Lower leg skin (tissue), 4 donors: ENCODE data around the gene PPCS. TPM values are rescaled to one million over a fixed set of nuclear protein-coding genes. Genes with fewer than 3 reads are reported as not detected.
"Not testable (repeated sequence)": the region's sequence is repeated elsewhere in the genome, so short reads cannot be mapped to it uniquely, and the experiment has no call there.

ENCODE experiments used
- DNase-seq, 2 donors: peaks; one replicate each; pipeline ENCODE4 v3.0.0-alpha.2; 2019; ENCODE audit warnings: low spot score in 2 of 2
- H3K4me3 ChIP-seq: fragments of 200-600 bp; sonication (generic); 2 replicates; pipeline ENCODE4 v1.5.1; 2017; ENCODE audit warnings: mild to moderate bottlenecking, low read depth; ENCODE audit not compliant: poor library complexity, severe bottlenecking
- POLR2A ChIP-seq, 2 donors: fragments of 450-650 bp; IDR thresholded peaks; one replicate each; pipeline ENCODE4 v1.6.1; 2016 to 2017; ENCODE audit warnings: antibody characterized with exemption in 2 of 2, mild to moderate bottlenecking in 1 of 2, moderate library complexity in 1 of 2
- WGBS, 2 donors: methylation state at CpG; one replicate each; pipeline ENCODE4 v1.1.5; 2018; 5-methylcytosine and 5-hydroxymethylcytosine counted together
- intact Hi-C: fragments of 100-400 bp; cut with DNase I; formaldehyde crosslinking; loops from one replicate; pipeline ENCODE4 v1.15.0; 2023; ENCODE audit warnings: low total_unique reads
- total RNA-seq, 4 donors: library from RNA; depleted of rRNA; stranded (reverse); fragments of >200 nt; gene quantifications; one replicate each; pipeline ENCODE4 v1.1.0, GENCODE V29; 2016
- TF ChIP-seq, protein P1 (sequence below), 3 donors: fragments of 450-650 bp; IDR thresholded peaks; one replicate each; pipeline ENCODE4 v1.5.1; 2016; ENCODE audit warnings: antibody characterized with exemption in 3 of 3, mild to moderate bottlenecking in 3 of 3, moderate library complexity in 2 of 3

The PPCS gene
- total RNA-seq, 4 donors from 2014 or later: 68.5 to 115 (median 89.7) TPM

DNA sequence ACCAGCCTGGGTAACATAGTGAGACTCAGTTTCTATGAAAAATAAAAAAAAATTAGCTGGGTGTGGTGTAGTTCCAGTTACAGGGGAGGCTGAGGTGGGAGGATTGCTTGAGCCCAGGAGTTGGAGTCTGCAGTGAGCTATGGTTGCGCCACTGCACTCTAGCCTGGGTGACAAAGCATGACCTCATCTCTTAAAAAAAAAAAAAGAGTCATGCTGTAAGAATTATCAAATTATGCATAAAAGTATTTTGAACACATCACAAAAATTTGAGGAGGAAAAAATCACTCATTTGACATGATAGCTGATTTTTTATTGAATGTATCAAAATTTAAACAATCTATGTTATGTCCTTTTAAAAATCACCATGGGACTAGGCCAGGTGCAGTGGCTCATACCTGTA is 24.6 kb downstream of the PPCS start:
- H3K4me3 ChIP-seq: no peak overlapping the region
- DNase-seq: no peak
- intact Hi-C loops: no loop called here
- WGBS, 2 donors: 95 to 96% methylated on average over 1 of the region's 1 CpG
- TF ChIP-seq POLR2A (IDR thresholded peaks at IDR 0.05): no peak
- TF ChIP-seq, protein P1, sequence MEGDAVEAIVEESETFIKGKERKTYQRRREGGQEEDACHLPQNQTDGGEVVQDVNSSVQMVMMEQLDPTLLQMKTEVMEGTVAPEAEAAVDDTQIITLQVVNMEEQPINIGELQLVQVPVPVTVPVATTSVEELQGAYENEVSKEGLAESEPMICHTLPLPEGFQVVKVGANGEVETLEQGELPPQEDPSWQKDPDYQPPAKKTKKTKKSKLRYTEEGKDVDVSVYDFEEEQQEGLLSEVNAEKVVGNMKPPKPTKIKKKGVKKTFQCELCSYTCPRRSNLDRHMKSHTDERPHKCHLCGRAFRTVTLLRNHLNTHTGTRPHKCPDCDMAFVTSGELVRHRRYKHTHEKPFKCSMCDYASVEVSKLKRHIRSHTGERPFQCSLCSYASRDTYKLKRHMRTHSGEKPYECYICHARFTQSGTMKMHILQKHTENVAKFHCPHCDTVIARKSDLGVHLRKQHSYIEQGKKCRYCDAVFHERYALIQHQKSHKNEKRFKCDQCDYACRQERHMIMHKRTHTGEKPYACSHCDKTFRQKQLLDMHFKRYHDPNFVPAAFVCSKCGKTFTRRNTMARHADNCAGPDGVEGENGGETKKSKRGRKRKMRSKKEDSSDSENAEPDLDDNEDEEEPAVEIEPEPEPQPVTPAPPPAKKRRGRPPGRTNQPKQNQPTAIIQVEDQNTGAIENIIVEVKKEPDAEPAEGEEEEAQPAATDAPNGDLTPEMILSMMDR (IDR thresholded peaks at IDR 0.05): no peak

DNA sequence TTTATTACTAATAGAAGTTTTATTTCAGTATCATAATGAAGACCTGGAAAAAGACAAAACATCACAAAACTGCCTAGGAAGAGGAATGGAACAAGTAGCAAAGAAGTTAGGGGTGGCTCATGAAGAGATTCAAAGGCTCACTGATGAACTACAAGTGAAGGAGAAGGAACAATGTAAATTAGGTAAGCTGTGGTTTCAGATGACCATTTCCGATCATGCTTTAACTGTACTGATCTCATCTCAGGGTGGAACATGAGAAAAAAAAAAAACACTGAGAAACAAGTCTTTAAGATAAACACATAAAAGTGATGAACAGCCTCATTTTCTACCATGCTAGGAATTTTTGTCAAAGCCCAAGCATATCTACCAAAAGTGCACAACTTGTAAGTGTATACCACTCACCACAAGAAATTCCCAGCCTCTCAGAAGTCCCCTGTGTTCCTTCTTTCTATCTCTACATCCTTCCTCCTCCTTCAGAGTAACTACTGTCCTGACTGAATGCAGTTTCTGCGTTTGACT is 26.4 kb downstream of the PPCS start:
- intact Hi-C loops: no loop called here
- H3K4me3 ChIP-seq: no peak overlapping the region
- DNase-seq: no peak
- WGBS, 2 donors: 87 to 88% methylated on average over 2 of the region's 2 CpGs
- TF ChIP-seq, protein P1 (IDR thresholded peaks at IDR 0.05): no peak
- no peak for TF ChIP-seq POLR2A (IDR thresholded peaks at IDR 0.05)

DNA sequence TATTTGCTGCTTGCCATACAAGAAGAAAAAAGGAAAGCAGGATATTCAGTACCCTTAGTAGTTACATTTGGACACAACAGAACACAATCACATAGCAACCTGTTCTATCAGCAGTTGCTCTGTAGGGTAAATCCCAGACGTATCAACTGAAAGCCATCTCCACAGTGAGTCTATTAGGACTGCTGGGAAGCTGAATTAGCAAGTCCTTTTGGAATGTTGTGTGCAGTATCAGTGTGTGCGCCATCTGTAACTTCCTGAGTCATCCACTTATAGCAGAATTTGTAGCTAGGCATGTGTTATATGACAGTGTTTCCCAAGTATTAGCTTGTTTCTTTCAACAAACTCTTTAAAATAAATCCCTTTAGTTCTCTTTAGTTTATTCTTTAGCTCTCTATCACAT is 28.0 kb downstream of the PPCS start:
- no peak for DNase-seq
- no peak overlapping the region for H3K4me3 ChIP-seq
- intact Hi-C loops: no loop called here
- 66 to 71% methylated on average over 2 of the region's 2 CpGs for WGBS, 2 donors
- TF ChIP-seq POLR2A (IDR thresholded peaks at IDR 0.05): no peak

DNA sequence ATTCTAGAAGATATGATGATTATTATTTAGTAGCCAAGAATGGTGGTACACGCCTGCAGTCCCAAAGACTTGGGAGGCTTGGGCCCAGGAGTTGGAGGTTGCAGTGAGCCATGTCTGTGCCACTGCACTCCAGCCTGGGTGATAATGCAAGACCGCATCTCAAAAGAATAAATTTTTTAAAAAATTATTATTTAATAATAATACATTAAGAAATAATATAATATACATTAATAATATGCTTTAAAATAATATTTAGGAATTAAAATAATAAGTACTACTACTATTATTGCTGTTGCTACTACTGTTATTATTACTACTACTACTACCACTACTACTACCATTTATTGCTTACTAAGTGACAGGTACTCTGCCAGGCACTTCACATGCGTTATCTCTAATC is 33.9 kb downstream of the PPCS start:
- H3K4me3 ChIP-seq: no peak overlapping the region
- intact Hi-C loops: no loop called here
- WGBS, 2 donors: 94 to 98% methylated on average over 3 of the region's 3 CpGs
- TF ChIP-seq, protein P1 (IDR thresholded peaks at IDR 0.05): no peak
- no peak for TF ChIP-seq POLR2A (IDR thresholded peaks at IDR 0.05)
- no peak for DNase-seq

DNA sequence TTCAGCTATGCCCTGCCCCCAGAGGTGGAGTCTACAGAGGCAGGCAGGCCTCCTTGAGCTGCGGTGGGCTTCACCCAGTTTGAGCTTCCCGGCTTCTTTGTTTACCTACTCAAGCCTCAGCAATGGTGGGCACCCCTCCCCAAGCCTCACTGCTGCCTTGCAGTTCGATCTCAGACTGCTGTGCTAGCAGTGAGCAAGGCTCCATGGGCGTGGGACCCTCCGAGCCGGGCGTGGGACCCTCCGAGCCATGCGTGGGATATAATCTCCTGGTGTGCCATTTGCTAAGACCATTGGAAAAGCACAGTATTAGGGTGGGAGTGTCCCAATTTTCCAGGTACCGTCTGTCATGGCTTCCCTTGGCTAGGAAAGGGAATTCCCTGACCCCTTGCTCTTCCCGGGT is 45.7 kb downstream of the PPCS start:
- 91 to 95% methylated on average over 11 of the region's 11 CpGs for WGBS, 2 donors
- intact Hi-C loops: not testable (repeated sequence)

DNA sequence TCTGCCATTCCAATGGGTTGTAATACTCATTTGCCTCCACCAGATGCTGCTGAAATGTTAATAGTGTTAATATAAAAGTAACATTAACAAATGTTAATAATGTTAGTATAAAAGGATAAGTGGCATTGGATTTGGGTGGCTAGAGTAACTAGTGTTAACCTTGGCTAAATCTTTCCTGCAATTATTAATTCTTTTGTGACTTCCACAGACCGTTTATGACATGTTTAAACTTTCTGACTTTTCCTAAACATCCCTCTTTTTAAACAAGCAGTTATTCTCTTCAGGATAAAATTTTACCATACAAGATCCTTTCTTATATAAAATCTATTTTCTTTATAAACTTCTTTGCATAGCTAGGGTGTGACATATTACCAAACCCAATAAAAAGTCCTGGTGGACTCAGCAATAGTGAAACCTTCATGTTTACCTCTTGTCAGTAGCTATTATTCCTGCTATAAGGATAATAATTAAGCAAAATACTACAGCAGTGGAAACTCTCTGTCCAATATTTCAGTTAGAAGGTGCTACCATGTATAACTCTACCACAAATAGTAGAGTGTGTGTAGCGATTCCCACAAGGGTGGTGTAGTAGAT is 48.3 kb downstream of the PPCS start:
- H3K4me3 ChIP-seq: no peak overlapping the region
- intact Hi-C loops: no loop called here
- DNase-seq: no peak
- whole genome bisulfite sequencing, 2 donors: 93 to 96% methylated on average over 2 of the region's 2 CpGs
- TF ChIP-seq, protein P1 (IDR thresholded peaks at IDR 0.05): no peak
- no peak for TF ChIP-seq POLR2A (IDR thresholded peaks at IDR 0.05)

More for the DNA sequence above, 45.7 kb downstream of the PPCS start:
- H3K4me3 ChIP-seq, DNase-seq: not testable (repeated sequence)

DNA sequence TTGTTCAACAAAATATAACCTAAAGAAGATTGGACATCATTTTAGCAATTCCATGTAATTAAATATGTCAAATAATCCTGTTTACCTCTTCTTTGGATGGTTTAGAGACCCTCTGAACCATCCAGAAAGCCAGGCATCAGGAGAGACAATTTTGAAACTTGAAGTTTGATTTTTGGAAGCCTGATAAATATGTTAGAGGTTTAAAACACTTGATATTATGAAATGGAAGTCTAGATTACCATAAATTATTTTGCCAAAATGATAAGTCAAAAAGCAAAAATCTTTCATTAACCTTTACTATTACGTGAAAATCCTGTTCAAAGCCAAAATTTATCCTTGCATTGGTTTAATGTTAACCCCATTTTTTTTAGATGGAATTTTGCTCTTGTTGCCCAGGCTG is 50.2 kb downstream of the PPCS start:
- H3K4me3 ChIP-seq: no peak overlapping the region
- intact Hi-C loops: no loop called here

More for the DNA sequence above, 50.2 kb downstream of the PPCS start:
- TF ChIP-seq, protein P1 (IDR thresholded peaks at IDR 0.05): no peak
- TF ChIP-seq POLR2A (IDR thresholded peaks at IDR 0.05): no peak
- WGBS, 2 donors: 93 to 94% methylated on average over 1 of the region's 1 CpG
- no peak for DNase-seq
